ENCODE data around the gene ARF4.

ARF4 gene

DNA sequence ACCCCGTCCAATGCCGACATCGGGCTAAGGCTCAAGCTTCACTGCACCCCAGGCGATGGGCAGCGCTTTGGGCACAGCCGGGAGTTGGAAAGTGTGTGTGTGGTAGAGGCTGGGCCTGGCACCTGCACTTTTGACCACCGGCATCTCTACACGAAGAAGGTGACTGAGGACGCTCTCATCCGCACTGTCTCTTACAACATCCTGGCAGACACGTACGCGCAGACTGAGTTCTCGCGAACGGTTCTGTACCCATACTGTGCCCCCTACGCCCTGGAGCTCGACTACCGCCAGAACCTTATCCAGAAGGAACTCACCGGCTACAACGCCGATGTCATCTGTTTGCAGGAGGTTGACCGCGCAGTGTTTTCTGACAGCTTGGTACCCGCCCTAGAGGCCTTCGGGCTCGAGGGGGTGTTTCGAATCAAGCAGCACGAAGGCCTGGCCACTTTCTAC is 40.0 kb downstream of the ARF4 start:
- DNase-seq (ENCODE audit: low spot score in 2 of 2) (peak in 1 of 2 donors; percentile 7), ATAC-seq (ENCODE audit: low read depth) (peak; percentile 12)
- Mint-ChIP-seq H3K4me1 (peaks cover 21% of the 10 kb centered on the region), H3K9me3 (no peaks in the 10 kb centered on the region), H3K27me3 (no peaks in the 10 kb centered on the region), H3K27ac (peak overlapping the region; percentile 100), H3K4me3 (peak overlapping the region; percentile 99), H3K36me3 (peaks cover 8% of the 10 kb centered on the region)

DNA sequence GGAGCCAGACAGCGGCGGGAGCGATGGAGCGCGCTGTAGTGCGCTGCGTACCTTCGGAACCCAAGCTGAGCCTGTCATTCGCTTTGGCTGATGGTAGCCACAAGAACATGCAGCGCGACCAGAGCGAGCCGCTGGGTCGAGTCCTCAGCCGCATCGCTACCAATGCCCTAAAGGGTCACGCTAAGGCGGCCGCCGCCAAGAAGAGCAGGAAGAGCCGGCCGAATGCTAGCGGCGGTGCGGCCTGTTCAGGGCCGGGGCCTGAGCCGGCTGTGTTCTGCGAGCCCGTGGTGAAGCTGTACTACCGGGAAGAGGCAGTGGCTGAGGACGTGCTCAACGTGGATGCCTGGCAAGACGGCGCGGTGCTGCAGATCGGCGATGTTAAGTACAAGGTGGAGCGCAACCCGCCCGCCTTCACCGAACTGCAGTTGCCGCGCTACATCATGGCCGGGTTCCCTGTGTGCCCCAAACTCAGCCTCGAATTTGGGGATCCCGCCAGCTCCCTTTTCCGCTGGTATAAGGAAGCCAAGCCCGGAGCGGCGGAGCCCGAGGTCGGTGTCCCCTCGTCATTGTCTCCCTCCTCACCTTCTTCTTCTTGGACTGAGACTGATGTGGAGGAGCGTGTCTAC is 40.6 kb downstream of the ARF4 start:
- Mint-ChIP-seq H3K27ac (peak overlapping the region; percentile 100), H3K36me3 (peaks cover 8% of the 10 kb centered on the region), H3K4me1 (peaks cover 21% of the 10 kb centered on the region), H3K27me3 (no peaks in the 10 kb centered on the region), H3K4me3 (peak overlapping the region; percentile 99), H3K9me3 (no peaks in the 10 kb centered on the region)
- ATAC-seq (ENCODE audit: low read depth), result peak; percentile 40
- DNase-seq (ENCODE audit: low spot score in 2 of 2), result peak in 1 of 2 donors; percentile 28

DNA sequence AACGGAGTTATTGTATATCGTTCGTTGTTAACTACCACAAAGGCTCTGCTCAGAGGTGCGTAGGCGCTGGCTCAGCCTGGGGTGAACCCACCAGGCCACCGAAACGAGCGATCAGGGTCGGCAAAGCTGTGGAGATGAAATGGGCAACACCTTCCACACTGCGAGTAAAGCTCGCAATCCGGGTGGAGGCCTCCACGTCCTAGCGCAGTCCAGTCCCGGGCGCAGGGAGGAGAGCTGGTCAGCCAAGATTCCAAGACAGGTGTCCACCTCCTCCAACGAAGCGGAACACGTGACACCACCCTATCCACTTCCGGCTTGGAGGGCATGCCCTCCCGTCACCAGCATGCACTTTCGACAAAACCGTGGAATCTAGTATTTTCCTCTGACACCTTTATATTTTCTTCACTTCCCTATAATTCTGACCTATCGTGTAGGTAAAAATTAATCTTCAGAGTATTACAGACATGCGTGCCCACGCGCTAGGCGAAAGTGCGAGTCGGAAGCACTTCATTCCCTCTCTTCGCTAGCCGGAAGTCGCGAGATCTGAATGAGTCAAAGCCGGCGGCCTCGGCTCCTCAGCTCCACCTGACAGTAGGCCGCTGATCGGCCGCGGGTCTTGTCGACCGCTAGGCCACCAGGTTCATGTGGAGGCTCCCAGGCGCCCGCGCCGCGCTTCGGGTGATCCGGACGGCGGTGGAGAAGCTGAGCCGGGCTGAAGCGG is 41.2 kb downstream of the ARF4 start, which contains the start of gene PDE12:
TSS of gene PDE12 (plus strand) at position 537 of the 721 bp plus-strand sequence. CDS start at position 643, 106 bp downstream.
- peaks cover 8% of the 10 kb centered on the region for H3K36me3 Mint-ChIP-seq
- H3K4me1 Mint-ChIP-seq, result peaks cover 21% of the 10 kb centered on the region
- peak within 1 kb of the TSS; percentile 99 for H3K4me3 Mint-ChIP-seq
- DNase-seq (ENCODE audit: low spot score in 2 of 2), result peak; percentile 79 to 88
- ATAC-seq (ENCODE audit: low read depth), result peak; percentile 80
- H3K27ac Mint-ChIP-seq, result peak within 1 kb of the TSS; percentile 100
- no peaks in the 10 kb centered on the region for H3K27me3 Mint-ChIP-seq
- H3K9me3 Mint-ChIP-seq, result no peaks in the 10 kb centered on the region

DNA sequence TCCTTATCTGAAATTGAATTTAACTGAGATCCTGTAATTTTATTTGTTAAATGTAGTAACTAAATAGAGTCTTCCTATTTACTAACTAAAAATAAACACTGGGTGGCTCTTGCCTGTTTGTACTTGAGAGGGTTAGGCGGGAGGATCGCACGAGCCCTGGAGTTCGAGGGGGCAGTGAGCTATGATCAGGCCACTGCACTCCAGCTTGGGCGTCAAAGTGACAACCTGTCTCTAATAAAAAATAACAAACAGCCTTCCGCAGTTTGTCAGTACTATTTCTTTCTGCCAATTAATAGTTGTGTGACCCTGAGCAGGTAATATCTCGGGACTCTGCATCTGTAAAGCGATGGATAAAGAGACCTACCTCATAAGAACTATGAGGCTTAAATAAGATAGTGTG is 41.8 kb downstream of the ARF4 start:
- DNase-seq (ENCODE audit: low spot score in 2 of 2) (no peak), ATAC-seq (ENCODE audit: low read depth) (no peak)
- H3K27me3 Mint-ChIP-seq, result no peaks in the 10 kb centered on the region
- H3K4me1 Mint-ChIP-seq, result peaks cover 21% of the 10 kb centered on the region
- H3K4me3 Mint-ChIP-seq, result peak overlapping the region; percentile 99
- H3K36me3 Mint-ChIP-seq, result peaks cover 6% of the 10 kb centered on the region
- peak overlapping the region; percentile 100 for H3K27ac Mint-ChIP-seq
- no peaks in the 10 kb centered on the region for H3K9me3 Mint-ChIP-seq

DNA sequence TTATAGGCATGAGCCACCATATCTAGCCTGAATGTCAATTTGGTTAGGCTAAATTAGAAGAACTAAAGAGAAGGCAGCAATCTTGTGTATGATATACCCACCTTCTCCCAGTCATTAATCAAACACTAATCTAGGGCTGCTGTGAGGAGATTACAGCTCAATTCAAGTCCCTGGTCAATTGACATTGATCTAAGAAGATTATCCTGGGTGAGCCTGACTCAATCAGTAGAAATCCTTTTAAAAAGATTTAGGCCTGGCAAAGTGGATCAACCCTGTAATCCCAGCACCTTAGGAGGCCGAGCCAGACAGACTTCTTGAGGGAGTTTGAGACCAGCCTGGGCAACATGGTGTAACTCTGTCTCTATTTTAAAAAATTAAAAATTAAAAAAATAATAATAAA is 50.5 kb downstream of the ARF4 start:
- Mint-ChIP-seq H3K4me3 (no peak overlapping the region), H3K27me3 (no peaks in the 10 kb centered on the region), H3K36me3 (no peaks in the 10 kb centered on the region), H3K9me3 (no peaks in the 10 kb centered on the region), H3K4me1 (peaks cover 9% of the 10 kb centered on the region), H3K27ac (no peak overlapping the region)
- DNase-seq (ENCODE audit: low spot score in 2 of 2) (no peak), ATAC-seq (ENCODE audit: low read depth) (no peak)

DNA sequence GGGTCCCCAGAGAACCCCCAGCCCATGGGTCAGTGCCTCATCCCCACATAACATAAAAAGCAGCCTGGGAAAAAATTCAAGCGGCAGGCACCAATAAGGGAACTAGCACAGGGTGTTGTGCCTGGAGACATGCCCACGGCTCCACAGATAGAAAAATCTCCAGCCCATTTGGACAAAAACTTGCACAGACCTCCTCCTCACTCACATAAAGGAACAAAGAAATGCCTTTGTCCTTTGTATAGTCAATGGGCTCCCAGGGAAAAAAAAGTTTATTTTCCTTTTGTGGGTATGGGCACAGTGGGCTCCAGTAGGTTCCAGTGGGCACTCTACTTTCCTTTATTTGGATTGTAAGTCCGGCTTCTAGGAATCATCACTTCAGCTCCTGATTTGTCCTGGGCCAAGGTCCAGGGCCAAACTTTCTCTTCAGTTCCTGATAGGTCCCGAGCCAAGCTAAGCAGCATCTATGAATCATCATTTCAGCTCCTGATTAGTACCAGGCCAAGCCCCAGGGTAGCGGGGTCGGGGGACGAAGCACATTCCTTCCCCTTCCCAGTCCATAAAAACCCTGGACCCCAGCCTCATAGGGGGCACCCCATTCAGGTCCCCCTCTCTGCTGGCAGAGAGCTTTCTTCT is 51.4 kb downstream of the ARF4 start:
- ATAC-seq (ENCODE audit: low read depth) (no peak), DNase-seq (ENCODE audit: low spot score in 2 of 2) (no peak)
- peaks cover 9% of the 10 kb centered on the region for H3K4me1 Mint-ChIP-seq
- no peaks in the 10 kb centered on the region for H3K36me3 Mint-ChIP-seq
- H3K4me3 Mint-ChIP-seq, result no peak overlapping the region
- H3K27me3 Mint-ChIP-seq, result no peaks in the 10 kb centered on the region
- no peak overlapping the region for H3K27ac Mint-ChIP-seq
- H3K9me3 Mint-ChIP-seq, result no peaks in the 10 kb centered on the region

DNA sequence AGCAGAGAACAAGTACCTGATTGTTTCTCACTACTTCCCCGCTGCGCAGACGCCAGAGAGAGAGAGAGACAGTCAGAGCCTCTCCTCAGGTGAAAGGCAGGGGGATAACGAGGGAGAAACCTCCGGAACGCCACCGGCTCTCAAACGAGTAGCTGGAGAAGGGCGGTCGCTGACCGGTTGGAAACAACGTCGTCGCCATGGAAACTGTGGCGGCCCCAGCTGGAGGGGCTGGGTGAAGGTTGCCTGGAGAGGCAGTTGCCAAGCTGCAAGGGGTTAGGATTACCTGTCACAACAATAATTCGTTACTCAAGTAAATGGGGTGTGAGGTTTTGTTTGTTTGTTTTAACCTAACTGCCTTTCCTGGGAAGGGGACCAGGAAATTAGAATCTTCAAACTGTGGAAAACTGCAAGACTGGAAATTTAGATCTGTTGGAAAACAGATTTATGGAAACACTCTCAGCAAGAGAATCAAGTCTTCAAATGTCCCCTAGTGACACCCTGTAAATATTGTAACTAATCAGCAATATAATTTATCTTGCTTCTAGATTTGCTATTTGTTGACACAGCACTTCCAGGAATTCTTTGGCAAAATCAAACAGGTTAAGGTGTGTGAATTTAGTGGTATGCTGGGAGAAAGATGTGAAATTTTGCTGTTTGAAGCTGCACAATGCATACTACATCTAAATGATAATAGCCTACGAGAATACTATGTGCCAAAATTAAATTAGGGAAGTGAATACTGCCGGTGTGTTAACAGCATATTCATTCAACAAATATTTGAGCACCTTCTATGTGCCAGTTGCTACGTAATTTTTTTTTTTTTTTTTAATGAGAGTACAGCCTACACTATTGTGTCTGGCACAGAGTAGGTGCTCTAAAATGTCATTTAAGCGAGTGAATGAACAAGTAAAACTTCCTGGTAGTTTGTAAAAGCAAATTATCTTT is 52.7 kb downstream of the ARF4 start, which contains the start of gene DNAH12:
TSS of gene DNAH12 (minus strand) at position 164 of the 945 bp plus-strand sequence. CDS start 1,474 bp downstream, outside the sequence.
- Mint-ChIP-seq H3K4me1 (peaks cover 9% of the 10 kb centered on the region), H3K4me3 (peak within 1 kb of the TSS; percentile 58), H3K9me3 (no peaks in the 10 kb centered on the region), H3K27ac (peak within 1 kb of the TSS; percentile 8), H3K27me3 (no peaks in the 10 kb centered on the region), H3K36me3 (no peaks in the 10 kb centered on the region)
- DNase-seq (ENCODE audit: low spot score in 2 of 2) (no peak), ATAC-seq (ENCODE audit: low read depth) (peak; percentile 83)

DNA sequence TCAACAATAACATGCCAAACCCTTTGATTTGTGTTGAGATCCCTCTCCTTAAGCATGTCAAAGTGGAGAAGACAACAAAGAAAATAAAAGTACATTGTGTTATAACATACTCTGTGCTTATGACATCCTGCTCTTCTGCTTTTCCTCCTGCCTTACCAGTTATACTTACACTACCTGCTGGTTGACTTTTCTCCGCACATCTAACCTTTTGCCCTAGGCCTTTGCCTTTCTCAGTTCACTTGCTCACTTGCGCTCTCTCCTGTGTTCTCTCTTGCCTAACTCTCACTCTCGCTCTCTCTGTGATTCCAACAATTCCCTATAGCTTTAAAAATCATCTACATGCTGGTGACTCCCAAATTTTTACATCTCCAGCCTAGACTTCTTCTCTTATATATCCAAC is 58.7 kb downstream of the ARF4 start:
- Mint-ChIP-seq H3K27me3 (no peaks in the 10 kb centered on the region), H3K4me3 (no peak overlapping the region), H3K36me3 (no peaks in the 10 kb centered on the region), H3K9me3 (peaks cover 1% of the 10 kb centered on the region), H3K4me1 (no peaks in the 10 kb centered on the region), H3K27ac (no peak overlapping the region)
- DNase-seq (ENCODE audit: low spot score in 2 of 2) (no peak), ATAC-seq (ENCODE audit: low read depth) (no peak)

DNA sequence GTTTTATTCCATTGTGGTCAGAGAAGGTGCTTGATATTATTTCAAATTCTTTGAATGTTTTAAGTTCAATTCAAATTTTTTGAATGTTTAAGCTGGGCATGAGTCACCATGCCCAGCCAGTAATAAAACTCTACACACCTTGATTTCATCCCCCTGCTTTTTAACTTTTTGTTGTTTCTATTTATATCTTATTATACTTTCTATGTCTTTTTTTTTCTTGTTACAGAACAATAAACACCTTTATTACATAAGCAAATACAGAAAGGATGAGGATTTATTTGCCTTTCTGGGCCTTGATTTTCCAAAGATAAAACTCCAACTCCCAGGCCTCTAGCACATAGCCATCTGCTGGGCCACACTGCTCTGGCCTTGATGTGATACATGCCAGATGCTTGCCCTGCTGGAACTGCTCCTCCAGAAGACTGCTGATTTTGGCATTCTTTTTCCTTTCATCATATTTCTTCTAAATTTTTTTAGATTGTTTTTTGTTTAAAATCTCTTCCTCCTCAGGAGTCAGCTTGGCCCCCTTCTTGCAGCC is 67.0 kb downstream of the ARF4 start:
- Mint-ChIP-seq H3K4me1 (no peaks in the 10 kb centered on the region), H3K9me3 (peaks cover 1% of the 10 kb centered on the region), H3K27me3 (no peaks in the 10 kb centered on the region), H3K36me3 (no peaks in the 10 kb centered on the region), H3K4me3 (no peak overlapping the region), H3K27ac (no peak overlapping the region)
- ATAC-seq (ENCODE audit: low read depth) (no peak), DNase-seq (ENCODE audit: low spot score in 2 of 2) (no peak)

Data from memory B cell (primary cell).